ENCODE data around the gene NPAS3. TPM values are rescaled to one million over a fixed set of nuclear protein-coding genes. Genes with fewer than 3 reads are reported as not detected.

Gene NPAS3
- total RNA-seq, 4 donors from 2014 or later = 1.5 to 12.3 (median 3.4) TPM

DNA sequence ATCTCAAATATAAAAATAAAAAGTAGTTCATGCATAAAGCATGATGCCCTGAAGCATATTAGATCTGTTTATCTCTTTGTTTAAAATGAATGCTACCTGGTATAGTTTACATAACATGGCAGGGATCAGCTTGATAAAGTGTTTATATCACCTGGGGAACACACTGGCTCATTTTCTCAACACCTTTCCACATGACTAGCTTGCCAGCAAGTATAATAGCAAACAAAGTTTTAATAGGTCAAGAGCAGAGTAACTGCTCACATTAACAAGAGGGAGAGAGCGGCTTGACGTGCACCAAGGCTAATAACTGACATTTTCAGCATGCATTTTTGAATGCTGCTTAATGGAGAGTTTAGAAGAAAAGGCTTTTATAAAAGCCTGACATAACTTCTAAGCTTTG, 765.8 kb downstream of the NPAS3 start:
- DNase-seq (ENCODE audit: low spot score in 2 of 2) = no peak
- no peaks in the 10 kb centered on the region for H3K27me3 ChIP-seq
- H3K36me3 ChIP-seq = no peaks in the 10 kb centered on the region
- no peaks in the 10 kb centered on the region for H3K9me3 ChIP-seq
- no peak overlapping the region for H3K27ac ChIP-seq
- WGBS, 2 donors = 78 to 85% methylated on average over 2 of the region's 2 CpGs
- no peak overlapping the region for H3K4me3 ChIP-seq
- TF ChIP-seq, protein P1, sequence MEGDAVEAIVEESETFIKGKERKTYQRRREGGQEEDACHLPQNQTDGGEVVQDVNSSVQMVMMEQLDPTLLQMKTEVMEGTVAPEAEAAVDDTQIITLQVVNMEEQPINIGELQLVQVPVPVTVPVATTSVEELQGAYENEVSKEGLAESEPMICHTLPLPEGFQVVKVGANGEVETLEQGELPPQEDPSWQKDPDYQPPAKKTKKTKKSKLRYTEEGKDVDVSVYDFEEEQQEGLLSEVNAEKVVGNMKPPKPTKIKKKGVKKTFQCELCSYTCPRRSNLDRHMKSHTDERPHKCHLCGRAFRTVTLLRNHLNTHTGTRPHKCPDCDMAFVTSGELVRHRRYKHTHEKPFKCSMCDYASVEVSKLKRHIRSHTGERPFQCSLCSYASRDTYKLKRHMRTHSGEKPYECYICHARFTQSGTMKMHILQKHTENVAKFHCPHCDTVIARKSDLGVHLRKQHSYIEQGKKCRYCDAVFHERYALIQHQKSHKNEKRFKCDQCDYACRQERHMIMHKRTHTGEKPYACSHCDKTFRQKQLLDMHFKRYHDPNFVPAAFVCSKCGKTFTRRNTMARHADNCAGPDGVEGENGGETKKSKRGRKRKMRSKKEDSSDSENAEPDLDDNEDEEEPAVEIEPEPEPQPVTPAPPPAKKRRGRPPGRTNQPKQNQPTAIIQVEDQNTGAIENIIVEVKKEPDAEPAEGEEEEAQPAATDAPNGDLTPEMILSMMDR (IDR thresholded peaks at IDR 0.05) = no peak
- no peak for TF ChIP-seq EP300 (IDR thresholded peaks at IDR 0.05)
- TF ChIP-seq POLR2A (IDR thresholded peaks at IDR 0.05) = no peak
- H3K4me1 ChIP-seq = no peaks in the 10 kb centered on the region

DNA sequence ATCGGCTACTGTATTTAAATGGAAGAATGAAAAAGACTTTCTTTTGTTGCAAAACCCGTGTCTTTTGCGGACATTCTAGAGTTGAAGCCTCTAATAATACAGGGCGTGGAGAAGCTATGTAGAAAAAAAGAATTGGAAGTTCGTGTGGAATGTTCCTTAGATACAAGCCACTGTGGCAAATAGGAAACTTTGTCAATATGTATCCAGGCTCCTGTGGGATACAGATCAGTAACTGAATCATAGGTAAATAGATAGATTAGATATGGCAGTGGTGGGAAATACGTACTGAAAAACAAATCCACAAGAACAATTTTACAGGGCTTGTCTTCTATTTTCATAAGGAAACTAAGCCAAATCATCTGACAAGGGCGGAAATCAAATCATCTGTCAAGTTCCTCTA, 766.8 kb downstream of the NPAS3 start:
- no peak for DNase-seq (ENCODE audit: low spot score in 2 of 2)
- no peaks in the 10 kb centered on the region for H3K4me1 ChIP-seq

DNA sequence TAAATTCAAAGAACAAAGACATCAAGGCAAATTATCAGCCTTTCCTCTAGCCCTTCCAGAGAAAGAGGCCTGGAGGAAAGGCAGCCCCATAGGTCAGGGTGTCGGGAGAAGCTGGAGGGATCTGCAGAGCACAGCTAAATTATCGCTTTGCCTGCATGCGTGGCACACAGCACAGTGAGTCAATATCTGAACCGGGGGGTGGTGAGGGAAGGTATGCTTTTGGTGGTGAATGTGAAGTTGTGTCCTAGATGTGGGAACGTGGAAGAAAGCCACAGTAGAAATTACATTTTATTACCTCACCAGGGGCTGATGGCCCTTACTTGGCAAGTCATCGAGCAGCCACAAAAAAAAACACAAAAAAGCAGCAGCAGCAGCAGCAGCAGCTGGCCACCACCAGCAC, 769.0 kb downstream of the NPAS3 start:
- Histone ChIP-seq H3K4me1 (no peaks in the 10 kb centered on the region), H3K4me3 (no peak overlapping the region), H3K36me3 (no peaks in the 10 kb centered on the region), H3K27ac (no peak overlapping the region), H3K9me3 (no peaks in the 10 kb centered on the region), H3K27me3 (no peaks in the 10 kb centered on the region)
- TF ChIP-seq, protein P1 (IDR thresholded peaks at IDR 0.05) = no peak
- TF ChIP-seq POLR2A (IDR thresholded peaks at IDR 0.05) (no peak), EP300 (IDR thresholded peaks at IDR 0.05) (no peak)
- 74 to 86% methylated on average over 6 of the region's 6 CpGs for WGBS, 2 donors
- DNase-seq (ENCODE audit: low spot score in 2 of 2) = no peak

More for the DNA sequence above, 766.8 kb downstream of the NPAS3 start:
- Histone ChIP-seq H3K27ac (no peak overlapping the region), H3K9me3 (no peaks in the 10 kb centered on the region), H3K4me3 (no peak overlapping the region), H3K36me3 (no peaks in the 10 kb centered on the region), H3K27me3 (no peaks in the 10 kb centered on the region)
- 89 to 90% methylated on average over 7 of the region's 7 CpGs for WGBS, 2 donors
- TF ChIP-seq, protein P1 (IDR thresholded peaks at IDR 0.05) = no peak
- no peak for TF ChIP-seq EP300 (IDR thresholded peaks at IDR 0.05)
- TF ChIP-seq POLR2A (IDR thresholded peaks at IDR 0.05) = no peak

DNA sequence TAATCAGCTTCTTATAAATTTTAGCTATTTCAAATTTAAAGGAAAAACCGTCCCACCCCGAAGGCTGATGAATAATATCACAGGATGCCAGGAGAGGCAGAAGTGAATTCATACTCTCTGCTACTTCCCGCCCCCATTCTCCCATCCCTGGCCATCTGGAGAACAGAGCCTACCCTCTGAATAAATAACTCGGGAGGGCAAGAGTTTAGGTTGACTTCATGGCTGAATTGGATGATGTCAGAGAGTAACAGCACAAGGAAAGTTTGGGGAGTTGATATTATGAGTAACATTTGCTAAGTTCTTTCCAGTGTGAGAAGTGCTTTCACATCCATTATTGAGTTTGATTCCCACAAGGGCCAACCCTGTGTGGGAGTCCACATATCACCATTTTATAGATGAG, 770.6 kb downstream of the NPAS3 start:
- TF ChIP-seq, protein P1 (IDR thresholded peaks at IDR 0.05) = no peak
- TF ChIP-seq EP300 (IDR thresholded peaks at IDR 0.05) (no peak), POLR2A (IDR thresholded peaks at IDR 0.05) (no peak)
- Histone ChIP-seq H3K4me1 (no peaks in the 10 kb centered on the region), H3K27ac (no peak overlapping the region), H3K9me3 (no peaks in the 10 kb centered on the region), H3K36me3 (no peaks in the 10 kb centered on the region), H3K27me3 (no peaks in the 10 kb centered on the region), H3K4me3 (no peak overlapping the region)
- DNase-seq (ENCODE audit: low spot score in 2 of 2) = no peak
- WGBS, 2 donors = 66 to 70% methylated on average over 4 of the region's 4 CpGs

DNA sequence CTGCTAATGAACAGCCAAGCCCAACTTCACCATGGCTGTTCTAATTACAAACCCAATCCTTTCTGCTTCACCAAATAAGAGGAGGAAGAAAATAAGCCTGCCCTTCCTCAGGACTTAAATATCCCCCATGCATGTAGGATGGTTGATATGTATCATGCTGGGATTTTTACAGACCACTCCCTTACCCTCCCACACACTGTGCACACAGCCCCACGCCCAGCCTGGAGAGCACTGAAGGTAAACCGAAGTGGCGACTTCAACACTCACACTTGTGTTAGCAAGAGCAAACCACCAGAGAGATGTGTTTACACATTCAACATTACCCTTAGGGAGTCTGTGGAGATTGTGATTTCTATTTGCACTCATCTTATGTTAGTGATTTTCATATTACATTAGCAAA, 771.0 kb downstream of the NPAS3 start:
- no peak for DNase-seq (ENCODE audit: low spot score in 2 of 2)
- H3K36me3 ChIP-seq = no peaks in the 10 kb centered on the region
- TF ChIP-seq EP300 (IDR thresholded peaks at IDR 0.05) (no peak), POLR2A (IDR thresholded peaks at IDR 0.05) (no peak)
- TF ChIP-seq, protein P1 (IDR thresholded peaks at IDR 0.05) = no peak
- H3K4me3 ChIP-seq = no peak overlapping the region
- no peaks in the 10 kb centered on the region for H3K27me3 ChIP-seq
- no peaks in the 10 kb centered on the region for H3K9me3 ChIP-seq
- H3K27ac ChIP-seq = no peak overlapping the region
- no peaks in the 10 kb centered on the region for H3K4me1 ChIP-seq
- 86 to 89% methylated on average over 3 of the region's 3 CpGs for WGBS, 2 donors

All from tibial nerve (tissue), 4 donors.